Erythroblast (primary cell): ENCODE results near the gene FURIN.

Experiments
- GATA1 ChIP-seq: IDR thresholded peaks from 2 replicates; pipeline ENCODE4 v1.6.1; 2011; ENCODE audit warnings: low read depth, mild to moderate bottlenecking, control low read depth, low read length, moderate library complexity
- POLR2A ChIP-seq: IDR thresholded peaks from 2 replicates; pipeline ENCODE4 v1.6.1; 2011; ENCODE audit warnings: mild to moderate bottlenecking, low read length

DNA sequence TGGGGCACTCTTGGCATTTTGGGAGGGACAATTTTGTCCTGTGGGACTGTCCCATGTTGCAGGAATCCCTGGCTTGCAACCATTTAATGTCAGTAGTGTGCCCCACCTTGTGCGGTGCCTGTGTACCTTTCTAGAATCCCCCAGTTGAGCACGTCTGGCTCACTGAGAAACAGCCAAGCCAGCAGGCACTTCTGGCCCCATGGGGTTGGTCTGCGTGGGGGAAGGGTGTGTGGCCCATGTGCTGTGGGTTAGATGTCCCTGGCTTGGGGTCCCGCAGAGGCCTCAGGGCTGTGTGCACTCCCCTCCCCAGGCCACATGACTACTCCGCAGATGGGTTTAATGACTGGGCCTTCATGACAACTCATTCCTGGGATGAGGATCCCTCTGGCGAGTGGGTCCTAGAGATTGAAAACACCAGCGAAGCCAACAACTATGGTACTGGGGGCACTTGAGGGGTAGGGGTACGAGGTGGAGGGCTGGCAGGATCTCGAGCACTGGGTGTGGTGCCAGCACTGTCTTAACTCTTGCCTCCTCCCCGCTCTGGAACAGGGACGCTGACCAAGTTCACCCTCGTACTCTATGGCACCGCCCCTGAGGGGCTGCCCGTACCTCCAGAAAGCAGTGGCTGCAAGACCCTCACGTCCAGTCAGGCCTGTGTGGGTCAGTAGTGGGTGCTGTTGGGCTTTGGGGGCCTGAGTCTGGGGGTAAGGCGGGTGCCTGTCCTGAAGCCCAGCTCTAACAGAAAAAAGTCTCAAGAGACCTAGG, 12.2 kb downstream of the FURIN start:
- no peak for TF ChIP-seq POLR2A
- no peak for TF ChIP-seq GATA1
